Esophagus muscularis mucosa (tissue), 4 donors: Measurements from ENCODE around the gene ZNF207. TPM values are rescaled to one million over a fixed set of nuclear protein-coding genes. Genes with fewer than 3 reads are reported as not detected.
"Not testable (repeated sequence)": the region's sequence is repeated elsewhere in the genome, so short reads cannot be mapped to it uniquely, and the experiment has no call there.

Source experiments
- DNase-seq: peaks from one replicate; pipeline ENCODE4 v3.0.0-alpha.2; 2017; ENCODE audit errors: extremely low spot score
- H3K27ac ChIP-seq, 4 donors: fragments of 200-600 bp; sonication (generic); replicated peaks in 1 of 4; 1 replicate in 3 of 4; 2 replicates in 1 of 4; pipeline ENCODE4 v1.5.1; 2016 to 2019; ENCODE audit warnings: mild to moderate bottlenecking in 1 of 4
- H3K27me3 ChIP-seq, 4 donors: fragments of 200-600 bp; sonication (generic); one replicate each; pipeline versions ENCODE4 v1.5.1 to v1.6.0; 2016 to 2019
- H3K36me3 ChIP-seq, 4 donors: fragments of 200-600 bp; sonication (generic); one replicate each; pipeline ENCODE4 v1.5.1; 2016 to 2019
- H3K4me1 ChIP-seq, 4 donors: fragments of 200-600 bp; sonication (generic); one replicate each; pipeline ENCODE4 v1.5.1; 2016 to 2019
- H3K4me3 ChIP-seq, 4 donors: fragments of 200-600 bp; sonication (generic); 1 replicate in 2 of 4; 2 replicates in 2 of 4; pipeline ENCODE4 v1.5.1; 2016 to 2019; ENCODE audit warnings: mild to moderate bottlenecking in 4 of 4, moderate library complexity in 1 of 4
- H3K9me3 ChIP-seq, 4 donors: fragments of 200-600 bp; sonication (generic); 1 replicate in 3 of 4; 2 replicates in 1 of 4; pipeline ENCODE4 v1.5.1; 2016 to 2019
- CTCF ChIP-seq, 3 experiments: fragments of 200-600 bp in 2 of 3; fragments of 450-650 bp in 1 of 3; sonication (generic) in 2 of 3; IDR thresholded peaks; one replicate each; pipeline ENCODE4 v1.5.1; 2017 to 2019; ENCODE audit warnings: antibody characterized with exemption in 3 of 3, mild to moderate bottlenecking in 2 of 3, moderate library complexity in 1 of 3
- EP300 ChIP-seq: sonication (generic); formaldehyde crosslinking; IDR thresholded peaks from one replicate; pipeline ENCODE4 v1.6.1; 2017; ENCODE audit warnings: antibody characterized with exemption
- POLR2A ChIP-seq: fragments of 450-650 bp; IDR thresholded peaks from one replicate; pipeline ENCODE4 v1.6.1; 2017; ENCODE audit warnings: antibody characterized with exemption, moderate library complexity, mild to moderate bottlenecking, low read depth
- POLR2AphosphoS5 ChIP-seq, 2 donors: sonication (generic); formaldehyde crosslinking; IDR thresholded peaks; one replicate each; pipeline ENCODE4 v1.6.1; 2017; ENCODE audit warnings: antibody characterized with exemption in 2 of 2
- WGBS: methylation state at CpG from one replicate; pipeline ENCODE4 v1.1.5; 2018; 5-methylcytosine and 5-hydroxymethylcytosine counted together
- intact Hi-C: fragments of 100-400 bp; cut with DNase I; formaldehyde crosslinking; loops from one replicate; pipeline ENCODE4 v1.15.1; 2023
- total RNA-seq, 4 donors: library from RNA; depleted of rRNA; stranded (reverse); fragments of >200 nt; gene quantifications; one replicate each; pipeline versions ENCODE4 v1.1.0 to v1.2.1, GENCODE V29; 2016

ZNF207 gene
- total RNA-seq, 4 donors from 2014 or later: 68.1 to 92.1 (median 86.3) TPM

DNA sequence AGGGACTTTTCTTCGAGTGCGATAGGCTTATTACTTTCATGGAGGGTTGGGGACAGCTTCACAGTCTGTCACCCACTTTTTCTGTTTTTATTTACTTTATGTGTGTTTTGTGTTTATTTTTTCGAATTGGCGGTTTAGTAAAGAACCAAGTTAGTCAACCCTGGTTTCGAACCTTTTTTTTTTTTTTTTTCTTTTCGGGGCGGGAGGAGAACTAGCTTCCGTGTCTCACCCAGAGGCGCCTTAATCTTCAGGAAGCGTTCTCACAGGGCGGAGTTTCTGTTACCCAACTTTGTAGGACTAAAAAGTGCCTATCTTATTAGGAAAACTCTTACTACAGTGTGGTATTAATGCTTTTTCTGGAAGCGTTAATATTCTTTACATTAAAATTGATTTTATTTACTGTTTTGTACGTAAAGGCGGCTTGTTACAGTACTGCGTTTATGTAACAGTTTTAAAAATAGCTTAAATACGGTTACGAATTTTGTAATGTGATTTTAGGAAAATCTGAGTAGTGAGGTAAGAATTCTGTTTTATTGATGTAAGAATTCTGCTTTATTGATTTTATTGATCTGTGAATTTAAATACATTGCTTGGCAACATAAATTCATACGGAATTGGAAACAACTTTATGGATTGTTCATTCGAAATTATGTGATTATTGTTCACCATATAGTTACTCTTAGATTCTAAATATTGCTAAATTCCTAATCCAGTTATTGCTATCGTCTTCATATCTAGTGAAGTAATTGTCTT lies 885 bp downstream of the ZNF207 start:
- TF ChIP-seq POLR2AphosphoS5 (IDR thresholded peaks at IDR 0.05) (no peak), POLR2A (no peak), EP300 (no peak), CTCF (IDR thresholded peaks at IDR 0.05) (no peak)
- peak overlapping the region; percentile 89 to 99 (median 96) for H3K27ac ChIP-seq
- H3K36me3 ChIP-seq: peaks cover 0 to 40% (median 27%) of the 10 kb centered on the region in 4 donors
- WGBS: under 1% methylated on average over 20 of the region's 20 CpGs
- H3K9me3 ChIP-seq: no peaks in the 10 kb centered on the region
- DNase-seq: no peak
- intact Hi-C loops: no loop called here
- H3K4me3 ChIP-seq: peak overlapping the region; percentile 63 to 94 (median 88)
- no peaks in the 10 kb centered on the region for H3K27me3 ChIP-seq
- peaks cover 51 to 59% (median 57%) of the 10 kb centered on the region in 4 donors for H3K4me1 ChIP-seq

DNA sequence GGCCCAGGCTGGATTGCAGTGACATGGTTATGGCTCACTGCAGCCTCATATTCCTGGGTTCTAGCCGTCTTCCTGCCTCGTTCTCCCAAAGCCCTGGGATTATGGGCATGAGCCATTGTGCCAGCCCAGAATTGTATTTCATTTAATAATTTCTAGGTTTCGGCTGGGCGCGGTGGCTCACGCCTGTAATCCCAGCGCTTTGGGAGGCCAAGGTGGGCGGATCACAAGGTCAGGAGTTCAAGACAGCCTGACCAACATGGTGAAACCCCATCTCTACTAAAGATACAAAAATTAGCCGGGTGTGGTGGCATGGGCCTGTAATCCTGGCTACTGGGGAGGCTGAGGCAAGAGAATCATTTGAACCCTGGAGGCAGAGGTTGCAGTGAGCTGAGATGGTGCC lies 2.8 kb downstream of the ZNF207 start:
- WGBS: 97% methylated on average over 9 of the region's 9 CpGs
- H3K27me3 ChIP-seq, DNase-seq, H3K27ac ChIP-seq, intact Hi-C loops, H3K9me3 ChIP-seq: not testable (repeated sequence)
- Histone ChIP-seq H3K4me1 (peaks cover 61 to 77% (median 75%) of the 10 kb centered on the region in 4 donors), H3K36me3 (peaks cover 4 to 54% (median 36%) of the 10 kb centered on the region in 4 donors), H3K4me3 (peak overlapping the region; percentile 63 to 94 (median 88))

- Histone ChIP-seq H3K36me3 (peaks cover 27 to 85% (median 64%) of the 10 kb centered on the region in 4 donors), H3K27me3 (no peaks in the 10 kb centered on the region), H3K4me1 (peaks cover 54 to 70% (median 69%) of the 10 kb centered on the region in 4 donors), H3K27ac (peak overlapping the region in 1 of 4 donors; percentile 32), H3K9me3 (no peaks in the 10 kb centered on the region), H3K4me3 (peak overlapping the region in 2 of 4 donors; percentile 6 to 11)
- 59% methylated on average over 6 of the region's 6 CpGs for WGBS
- no peak for TF ChIP-seq POLR2A
- intact Hi-C loops: no loop called here
- DNase-seq: no peak
Measured at GRCh38 chr17:32355649-32356377, 5.9 kb downstream of the ZNF207 start.

DNA sequence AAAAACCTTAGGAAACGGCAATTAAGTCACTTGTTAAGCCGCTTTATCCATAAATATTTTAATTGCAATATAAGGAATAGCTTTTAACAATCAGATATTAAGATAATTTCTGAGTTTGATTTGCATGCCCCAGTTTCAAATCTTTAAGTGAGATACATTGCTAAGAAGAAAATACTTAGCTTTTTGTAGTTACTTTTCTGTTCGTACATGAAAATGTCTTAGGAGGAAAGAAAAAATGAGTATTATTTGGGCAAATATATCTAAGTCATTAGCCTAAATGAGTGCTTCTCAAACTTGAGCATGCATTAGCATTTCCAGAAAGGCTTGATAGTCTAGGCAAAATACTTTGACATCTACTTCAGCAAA lies 6.4 kb downstream of the ZNF207 start:
- Histone ChIP-seq H3K27me3 (no peaks in the 10 kb centered on the region), H3K36me3 (peaks cover 33 to 91% (median 69%) of the 10 kb centered on the region in 4 donors), H3K4me1 (peaks cover 54 to 70% (median 68%) of the 10 kb centered on the region in 4 donors), H3K9me3 (no peaks in the 10 kb centered on the region), H3K27ac (no peak overlapping the region), H3K4me3 (peak overlapping the region in 1 of 4 donors; percentile 11)
- no peak for DNase-seq
- WGBS: 83% methylated on average over 3 of the region's 3 CpGs
- intact Hi-C loops: no loop called here
- TF ChIP-seq POLR2A (no peak), EP300 (no peak), CTCF (IDR thresholded peaks at IDR 0.05) (no peak), POLR2AphosphoS5 (IDR thresholded peaks at IDR 0.05) (no peak)

GRCh38 chr17:32356750-32357149 lies 6.8 kb downstream of the ZNF207 start:
- Histone ChIP-seq H3K9me3 (no peaks in the 10 kb centered on the region), H3K4me1 (peaks cover 51 to 66% (median 64%) of the 10 kb centered on the region in 4 donors), H3K27me3 (no peaks in the 10 kb centered on the region), H3K36me3 (peaks cover 36 to 94% (median 71%) of the 10 kb centered on the region in 4 donors), H3K4me3 (no peak overlapping the region), H3K27ac (no peak overlapping the region)
- 91% methylated on average over 5 of the region's 5 CpGs for WGBS
- TF ChIP-seq EP300: no peak
- TF ChIP-seq CTCF (IDR thresholded peaks at IDR 0.05): no peak
- TF ChIP-seq POLR2A: no peak
- TF ChIP-seq POLR2AphosphoS5 (IDR thresholded peaks at IDR 0.05): no peak
- intact Hi-C loops: no loop called here
- DNase-seq: no peak
